B cell (primary cell): Measurements from ENCODE around the gene PPP1R15A. TPM values are rescaled to one million over a fixed set of nuclear protein-coding genes. Genes with fewer than 3 reads are reported as not detected.

ENCODE experiments used
- ATAC-seq: fragments of 200-7000 bp; cut with Tn5 transposase; one replicate; pipeline ENCODE4 v1.10.0; 2021; ENCODE audit warnings: low read depth, mild to moderate bottlenecking, moderate number of reproducible peaks, moderate library complexity
- CTCF ChIA-PET: fragments of 350-600 bp; sonication (Branson Sonifier 250); formaldehyde crosslinking; loops from one replicate; lab custom pipeline; 2021; ENCODE audit warnings: antibody characterized with exemption, inconsistent platforms; lab: Charles Lee
- POLR2A ChIA-PET: fragments of 350-600 bp; sonication (Branson Sonifier 250); formaldehyde crosslinking; loops from one replicate; lab custom pipeline; 2021; ENCODE audit warnings: antibody characterized with exemption; lab: Charles Lee
- DNase-seq: peaks from one replicate; pipeline ENCODE4 v3.0.0; 2013
- H2AFZ ChIP-seq: 2 replicates; pipeline ENCODE4 v1.6.1; 2012; ENCODE audit warnings: mild to moderate bottlenecking, low read depth, low read length; ENCODE audit not compliant: insufficient read depth, poor library complexity, severe bottlenecking
- H3K27ac ChIP-seq, 2 donors: 1 replicate in 1 of 2; 2 replicates in 1 of 2; pipeline ENCODE4 v1.5.1; 2012 to 2013; ENCODE audit warnings: low read length in 2 of 2, mild to moderate bottlenecking in 2 of 2, moderate library complexity in 1 of 2
- H3K27me3 ChIP-seq, 4 experiments: fragments of 200-600 bp in 1 of 4; sonication (generic) in 1 of 4; replicated peaks in 1 of 4; 1 replicate in 2 of 4; 2 replicates in 2 of 4; pipeline versions ENCODE4 v1.6.1 to v1.7.0; 2013 to 2016; ENCODE audit warnings: low read length in 3 of 4, mild to moderate bottlenecking in 2 of 4, mixed read lengths in 1 of 4, moderate library complexity in 1 of 4; ENCODE audit not compliant: insufficient read depth in 4 of 4, control insufficient read depth in 3 of 4; ENCODE audit errors: control extremely low read depth in 1 of 4
- H3K36me3 ChIP-seq, 2 experiments: replicated peaks in 1 of 2; 1 replicate in 1 of 2; 2 replicates in 1 of 2; pipeline versions ENCODE4 v1.6.1 to v1.7.1; 2013; ENCODE audit warnings: low read length in 1 of 2; ENCODE audit not compliant: insufficient read depth in 2 of 2, control insufficient read depth in 1 of 2; ENCODE audit errors: control extremely low read depth in 1 of 2, extremely low read depth in 1 of 2
- H3K4me1 ChIP-seq, 2 donors: fragments of 200-600 bp in 1 of 2; sonication (generic) in 1 of 2; 1 replicate in 1 of 2; 2 replicates in 1 of 2; pipeline versions ENCODE4 v1.5.1 to v1.6.1; 2013 to 2017; ENCODE audit warnings: low read length in 2 of 2; ENCODE audit not compliant: control insufficient read depth in 2 of 2, insufficient read depth in 2 of 2
- H3K4me2 ChIP-seq: replicated peaks from 2 replicates; pipeline ENCODE3; 2012; ENCODE audit warnings: mild to moderate bottlenecking, low read depth, low read length; ENCODE audit not compliant: poor library complexity, severe bottlenecking
- H3K4me3 ChIP-seq, 5 experiments: fragments of 200-600 bp in 1 of 5; sonication (generic) in 1 of 5; 1 replicate in 3 of 5; 2 replicates in 2 of 5; pipeline versions ENCODE4 v1.5.1 to v1.7.0; 2011 to 2016; ENCODE audit warnings: low read length in 4 of 5, mild to moderate bottlenecking in 4 of 5, low read depth in 2 of 5, control low read depth in 1 of 5, moderate library complexity in 1 of 5; ENCODE audit not compliant: insufficient read depth in 1 of 5; ENCODE audit errors: control extremely low read depth in 1 of 5, extremely low read depth in 1 of 5
- H3K79me2 ChIP-seq: fragments of 200-600 bp; sonication (generic); one replicate; pipeline ENCODE4 v1.6.0; 2016; ENCODE audit warnings: low read length; ENCODE audit not compliant: control insufficient read depth, insufficient read depth
- H3K9ac ChIP-seq: fragments of 200-600 bp; sonication (generic); 2 replicates; pipeline ENCODE4 v1.6.1; 2017; ENCODE audit warnings: mild to moderate bottlenecking, low read length, moderate library complexity
- H3K9me3 ChIP-seq, 3 donors: one replicate each; pipeline versions ENCODE4 v1.6.1 to v1.7.1; 2013; ENCODE audit warnings: low read length in 2 of 3; ENCODE audit not compliant: control insufficient read depth in 2 of 3, insufficient read depth in 1 of 3; ENCODE audit errors: control extremely low read depth in 1 of 3
- H4K20me1 ChIP-seq: 2 replicates; pipeline ENCODE4 v1.6.0; 2012; ENCODE audit warnings: mild to moderate bottlenecking, low read length; ENCODE audit not compliant: insufficient read depth, control insufficient read depth, poor library complexity, severe bottlenecking
- H3K27ac Mint-ChIP-seq: one replicate; pipeline ENCODE4 v1.8.0; 2021; ENCODE audit warnings: mixed read lengths
- H3K27me3 Mint-ChIP-seq: one replicate; pipeline ENCODE4 v1.8.0; 2021; ENCODE audit warnings: mixed read lengths
- H3K4me1 Mint-ChIP-seq: one replicate; pipeline ENCODE4 v1.8.0; 2021; ENCODE audit warnings: mixed read lengths
- H3K4me3 Mint-ChIP-seq: one replicate; pipeline ENCODE4 v1.8.0; 2021; ENCODE audit warnings: mixed read lengths
- H3K9me3 Mint-ChIP-seq: one replicate; pipeline ENCODE4 v1.8.0; 2022; ENCODE audit warnings: mixed read lengths; ENCODE audit not compliant: insufficient read depth
- EZH2 ChIP-seq: IDR thresholded peaks from 2 replicates; pipeline ENCODE4 v1.6.1; 2012; ENCODE audit warnings: borderline replicate concordance, low read depth, mild to moderate bottlenecking, moderate library complexity, low read length; ENCODE audit not compliant: insufficient read depth, poor library complexity, severe bottlenecking
- WGBS: methylation state at CpG from one replicate; pipeline ENCODE4 v1.1.5; 2013; ENCODE audit warnings: missing lambda C conversion rate; ENCODE audit not compliant: insufficient coverage; 5-methylcytosine and 5-hydroxymethylcytosine counted together
- intact Hi-C: fragments of 100-400 bp; cut with micrococcal nuclease; formaldehyde crosslinking; loops from one replicate; pipeline ENCODE4 v1.10.0; 2022
- polyA plus RNA-seq: library from polyadenylated mRNA; depleted of rRNA; stranded (reverse); fragments of >200 nt; gene quantifications from 2 replicates; pipeline ENCODE4 v1.2.3, GENCODE V29; 2012
- total RNA-seq, 2 donors: library from RNA; stranded (reverse); fragments of 120-200 nt in 1 of 2; gene quantifications; 1 replicate in 1 of 2; 2 replicates in 1 of 2; pipeline versions ENCODE4 v1.2.3 to v1.2.4, GENCODE V29; 2013 to 2022
- TF ChIP-seq, protein P1 (sequence below): fragments of 200-600 bp; IDR thresholded peaks from one replicate; pipeline ENCODE4 v1.8.0; 2022; ENCODE audit warnings: antibody characterized with exemption, mild to moderate bottlenecking

The PPP1R15A gene
- total and polyA plus RNA-seq, 2 donors (not counting 1 experiment from before 2014, with no cell fraction given): 122 to 1,029 TPM

GRCh38 chr19:48833977-48834376, 38.2 kb upstream of the PPP1R15A start:
- ChIA-PET CTCF (interaction anchor here (0.6 to 2.0 kb wide), 6 partner anchors 9 to 67 kb away, joined by 3 to 10 read pairs (median 3); no protein-coding TSS in a partner anchor), POLR2A (no interaction called here)
- H3K4me3 Mint-ChIP-seq: peak overlapping the region; percentile 42
- 80% methylated on average over 1 of the region's 5 CpGs for WGBS
- peaks cover 24% of the 10 kb centered on the region for H3K4me1 Mint-ChIP-seq
- no peak overlapping the region for H3K4me3 ChIP-seq
- no peaks in the 10 kb centered on the region for H3K79me2 ChIP-seq
- peaks cover 16 to 25% of the 10 kb centered on the region in 2 donors for H3K4me1 ChIP-seq
- peaks cover 0 to 13% (median 1%) of the 10 kb centered on the region in 4 experiments for H3K27me3 ChIP-seq
- H3K9me3 ChIP-seq: peaks cover 0 to 8% (median 0%) of the 10 kb centered on the region in 3 donors
- DNase-seq (no peak), ATAC-seq (no peak)
- TF ChIP-seq, protein P1, sequence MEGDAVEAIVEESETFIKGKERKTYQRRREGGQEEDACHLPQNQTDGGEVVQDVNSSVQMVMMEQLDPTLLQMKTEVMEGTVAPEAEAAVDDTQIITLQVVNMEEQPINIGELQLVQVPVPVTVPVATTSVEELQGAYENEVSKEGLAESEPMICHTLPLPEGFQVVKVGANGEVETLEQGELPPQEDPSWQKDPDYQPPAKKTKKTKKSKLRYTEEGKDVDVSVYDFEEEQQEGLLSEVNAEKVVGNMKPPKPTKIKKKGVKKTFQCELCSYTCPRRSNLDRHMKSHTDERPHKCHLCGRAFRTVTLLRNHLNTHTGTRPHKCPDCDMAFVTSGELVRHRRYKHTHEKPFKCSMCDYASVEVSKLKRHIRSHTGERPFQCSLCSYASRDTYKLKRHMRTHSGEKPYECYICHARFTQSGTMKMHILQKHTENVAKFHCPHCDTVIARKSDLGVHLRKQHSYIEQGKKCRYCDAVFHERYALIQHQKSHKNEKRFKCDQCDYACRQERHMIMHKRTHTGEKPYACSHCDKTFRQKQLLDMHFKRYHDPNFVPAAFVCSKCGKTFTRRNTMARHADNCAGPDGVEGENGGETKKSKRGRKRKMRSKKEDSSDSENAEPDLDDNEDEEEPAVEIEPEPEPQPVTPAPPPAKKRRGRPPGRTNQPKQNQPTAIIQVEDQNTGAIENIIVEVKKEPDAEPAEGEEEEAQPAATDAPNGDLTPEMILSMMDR: no peak
- TF ChIP-seq EZH2: no peak
- H3K9me3 Mint-ChIP-seq: no peaks in the 10 kb centered on the region
- H3K27ac ChIP-seq: no peak overlapping the region
- no peaks in the 10 kb centered on the region for H4K20me1 ChIP-seq
- no peak overlapping the region for H3K4me2 ChIP-seq
- no peaks in the 10 kb centered on the region for H3K36me3 ChIP-seq
- intact Hi-C loops: no loop called here
- no peak overlapping the region for H3K9ac ChIP-seq
- no peaks in the 10 kb centered on the region for H3K27me3 Mint-ChIP-seq
- no peak overlapping the region for H3K27ac Mint-ChIP-seq
- H2AFZ ChIP-seq: no peak overlapping the region

- 0% methylated on average over 12 of the region's 12 CpGs for WGBS
- no peaks in the 10 kb centered on the region for H4K20me1 ChIP-seq
- peak overlapping the region; percentile 90 for H3K4me2 ChIP-seq
- peak overlapping the region; percentile 80 for H2AFZ ChIP-seq
- peak; percentile 96 for DNase-seq
- H3K36me3 ChIP-seq: no peaks in the 10 kb centered on the region
- ATAC-seq: peak; percentile 87
- ChIA-PET POLR2A (interaction anchor here (0.6 to 1.6 kb wide), 2 partner anchors 144 to 158 kb away, joined by 3 to 4 read pairs; partner anchors contain the start of genes GYS1 and RUVBL2), CTCF (interaction anchor here (0.5 to 12.9 kb wide), 13 partner anchors 8 to 781 kb away, joined by 3 to 553 read pairs (median 3); partner anchors contain the start of genes CA11, GYS1 and RUVBL2)
- H3K4me1 ChIP-seq: peaks cover 16 to 25% of the 10 kb centered on the region in 2 donors
- peak overlapping the region; percentile 98 for H3K4me3 Mint-ChIP-seq
- H3K9ac ChIP-seq: peak overlapping the region; percentile 63
- H3K4me3 ChIP-seq: peak overlapping the region in 4 of 5 experiments; percentile 25 to 59 (median 54)
- intact Hi-C loops: loop anchor here (1.0 kb wide), 5 partner anchors 23 to 189 kb away; partner anchors contain the start of gene CA11
- no peaks in the 10 kb centered on the region for H3K9me3 Mint-ChIP-seq
- peak overlapping the region; percentile 93 for H3K27ac Mint-ChIP-seq
- H3K79me2 ChIP-seq: no peaks in the 10 kb centered on the region
- H3K27ac ChIP-seq: peak overlapping the region in 1 of 2 donors; percentile 56
- TF ChIP-seq EZH2: no peak
- TF ChIP-seq, protein P1: peak; percentile 82
- H3K4me1 Mint-ChIP-seq: peaks cover 25% of the 10 kb centered on the region
- peaks cover 0 to 13% (median 1%) of the 10 kb centered on the region in 4 experiments for H3K27me3 ChIP-seq
- peaks cover 0 to 8% (median 0%) of the 10 kb centered on the region in 3 donors for H3K9me3 ChIP-seq
- no peaks in the 10 kb centered on the region for H3K27me3 Mint-ChIP-seq
Measured at GRCh38 chr19:48835734-48836088, 36.5 kb upstream of the PPP1R15A start.
